Activated CD4-positive, alpha-beta T cell treated with anti-CD3 and anti-CD28 coated beads for 4 hours (primary cell): ENCODE results near the gene POMP.

ENCODE experiments used
- DNase-seq, 2 donors: peaks; one replicate each; pipeline ENCODE4 v3.0.0-alpha.2; 2020

Gene POMP

DNA sequence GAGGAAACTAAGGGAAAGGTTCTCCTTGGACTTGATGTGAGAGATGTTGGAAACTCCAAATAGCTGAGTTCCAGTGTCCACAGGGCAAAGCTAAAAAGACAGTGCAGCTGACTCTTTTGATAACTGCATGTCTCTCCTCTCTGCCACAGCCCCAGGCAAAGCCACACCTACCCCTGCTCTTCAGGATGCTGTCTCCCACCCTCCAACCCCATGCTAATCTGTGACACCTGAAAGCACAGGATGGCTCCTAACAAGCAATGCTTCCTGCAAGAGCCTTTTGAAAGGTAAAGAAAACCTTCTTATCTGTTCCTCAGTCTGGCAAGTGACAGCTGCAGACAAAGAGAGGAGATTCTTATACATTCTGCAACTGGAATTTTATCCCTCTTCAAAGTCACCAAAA, 45.4 kb downstream of the POMP start:
- no peak for DNase-seq

DNA sequence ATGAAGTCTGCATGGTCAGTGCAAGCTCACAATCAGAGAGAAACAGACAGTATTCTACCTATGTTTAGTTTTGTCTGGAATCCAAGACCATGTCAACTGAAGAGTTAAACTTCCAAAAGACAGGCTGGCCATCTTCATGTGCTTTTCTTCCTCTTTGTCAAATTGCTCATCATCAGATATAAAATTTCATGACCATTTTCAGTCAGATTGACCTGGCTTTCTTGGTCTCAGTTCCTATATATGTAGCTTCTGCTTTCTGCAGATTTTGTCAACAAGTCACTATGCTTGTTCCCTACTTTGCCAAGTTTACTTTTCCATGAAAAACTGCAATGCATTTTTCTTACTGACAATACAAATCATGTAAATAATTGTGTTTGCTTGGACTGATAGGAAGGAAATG, 46.0 kb downstream of the POMP start:
- DNase-seq: no peak

DNA sequence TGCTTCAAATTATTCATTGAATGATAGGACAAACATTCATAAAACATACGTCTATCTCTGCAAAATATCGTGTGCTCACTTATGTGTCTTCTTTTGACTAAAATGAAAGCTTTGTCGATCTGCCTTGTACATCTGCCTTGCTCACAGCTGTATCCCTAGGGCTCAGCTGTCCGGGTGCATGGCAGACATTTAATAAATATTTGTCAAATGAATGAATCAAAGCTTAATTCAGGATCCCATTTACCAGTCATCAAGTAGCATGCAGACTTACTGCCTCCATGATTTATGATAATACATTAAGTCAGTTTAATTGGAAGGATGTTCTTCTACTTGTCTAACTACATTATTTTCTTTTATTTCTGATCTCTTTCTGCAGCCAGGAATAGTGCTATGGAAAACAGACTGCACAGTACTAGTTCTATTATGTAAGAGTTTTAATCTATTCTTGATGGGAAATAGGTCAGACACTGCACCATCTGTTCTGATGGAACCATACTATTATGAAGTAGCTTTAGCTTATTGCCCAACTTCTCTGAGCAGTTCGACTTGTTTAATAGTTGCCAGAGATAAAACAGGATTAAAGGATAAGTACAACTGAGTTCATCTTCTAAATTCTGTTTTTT, 46.6 kb downstream of the POMP start:
- DNase-seq: no peak

DNA sequence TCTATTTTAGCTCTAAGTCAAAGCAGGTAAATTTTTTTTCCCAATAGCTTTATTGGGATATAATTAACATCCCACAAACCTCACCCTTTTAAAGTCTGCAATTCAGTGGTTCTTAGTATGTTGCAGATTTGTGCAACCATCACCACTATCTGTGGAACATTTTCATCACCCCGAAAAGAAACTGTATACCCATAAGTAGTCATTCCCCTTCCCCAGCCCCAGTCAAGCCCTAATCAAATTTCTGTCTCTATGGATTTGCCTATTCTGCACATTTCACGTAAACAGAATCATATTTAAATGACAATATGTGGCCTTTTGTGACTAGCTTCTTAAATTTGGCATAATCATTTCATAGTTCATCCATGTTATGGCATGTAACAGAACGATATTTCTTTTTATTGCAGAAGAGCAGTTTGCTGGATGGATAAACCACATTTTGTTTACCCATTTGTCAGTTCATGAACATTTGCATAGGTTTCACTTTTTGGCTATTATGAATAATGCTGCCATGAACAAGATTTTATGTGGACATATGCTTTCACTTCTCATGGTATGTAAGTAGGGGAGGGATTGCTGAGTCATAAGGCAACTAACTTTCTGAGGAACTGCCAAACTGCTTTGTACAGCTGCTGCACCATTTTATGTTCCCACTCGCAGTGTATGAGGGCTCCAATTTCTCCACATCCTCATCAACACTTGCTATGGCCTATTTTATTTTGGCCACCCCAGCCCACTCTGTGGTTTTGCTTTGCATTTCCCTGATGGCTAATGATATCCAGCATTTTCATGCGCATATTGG, 48.9 kb downstream of the POMP start:
- no peak for DNase-seq

DNA sequence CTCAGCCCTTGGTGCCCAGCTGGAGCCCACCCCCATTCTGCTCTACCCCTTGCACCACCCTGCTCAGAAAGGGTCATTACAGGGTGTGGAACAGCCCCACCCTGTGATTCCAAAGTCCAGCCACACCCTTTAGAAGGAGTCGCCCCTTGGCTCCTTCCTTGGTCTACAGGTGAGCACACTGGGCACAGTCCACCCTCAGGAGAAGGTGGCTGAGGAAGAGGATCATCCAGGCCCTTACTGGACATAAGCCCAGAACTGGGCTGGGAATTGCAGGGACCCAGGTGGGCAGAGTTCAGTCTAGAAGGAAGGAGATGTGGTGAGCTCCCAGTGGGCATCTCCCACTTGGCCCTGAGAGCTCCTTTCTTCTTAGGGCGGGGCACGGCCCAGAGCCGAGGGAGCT, 51.2 kb downstream of the POMP start:
- DNase-seq: no peak

DNA sequence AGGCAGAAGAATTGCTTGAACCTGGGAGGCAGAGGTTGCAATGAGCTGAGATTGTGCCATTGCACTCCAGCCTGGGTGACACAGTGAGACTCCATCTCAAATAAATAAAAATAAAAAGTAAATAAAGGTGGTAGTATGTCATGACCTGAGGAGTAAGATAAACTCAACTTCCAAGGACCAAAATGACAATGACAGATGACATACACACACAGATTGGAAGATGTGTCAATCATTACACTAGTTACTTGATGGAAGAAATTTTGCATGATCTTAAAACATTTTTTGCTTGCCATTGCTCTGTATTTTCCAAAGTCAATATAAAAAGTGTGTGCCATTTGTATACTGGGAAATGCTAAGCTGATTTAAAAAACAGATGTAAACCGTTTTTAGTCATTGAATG, 55.7 kb downstream of the POMP start:
- no peak for DNase-seq

DNA sequence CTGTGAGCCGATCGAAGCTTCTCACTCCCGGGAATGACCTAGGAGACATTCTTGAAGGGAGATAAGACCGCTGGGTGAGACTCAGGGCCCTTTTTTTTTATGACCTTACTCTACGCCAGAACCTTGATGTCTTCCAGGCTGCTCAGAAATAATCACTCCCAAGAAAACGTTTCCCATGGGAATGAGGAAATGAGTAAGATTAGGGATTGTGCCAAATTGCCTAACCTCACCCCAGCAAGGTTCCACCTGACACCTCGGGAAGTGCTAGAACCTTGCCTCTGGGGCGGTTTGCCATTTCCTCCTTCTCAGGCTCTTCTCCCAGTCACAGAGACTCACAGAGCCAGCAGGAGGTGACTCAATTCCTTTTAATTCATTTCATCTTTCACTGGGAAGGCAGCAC, 57.6 kb downstream of the POMP start:
- no peak for DNase-seq

DNA sequence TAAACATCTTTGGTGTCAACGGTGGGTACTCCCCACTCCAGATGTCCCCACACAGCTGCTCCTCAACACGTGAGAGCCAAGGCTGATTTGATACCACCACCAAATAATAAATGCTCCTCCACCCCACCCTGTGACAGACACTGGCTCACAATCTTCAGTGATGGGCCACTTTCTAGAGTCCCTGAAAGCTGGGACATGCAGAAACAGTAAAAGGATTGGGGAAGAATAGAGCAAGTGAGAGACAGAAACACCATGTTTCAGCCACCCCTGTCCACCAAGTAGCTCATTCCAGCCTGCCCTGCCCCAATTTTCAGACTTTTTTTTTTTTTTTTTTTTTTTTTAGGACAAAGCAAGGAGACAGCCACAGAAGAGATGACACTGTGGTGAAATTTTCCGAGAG, 58.2 kb downstream of the POMP start:
- DNase-seq: no peak

DNA sequence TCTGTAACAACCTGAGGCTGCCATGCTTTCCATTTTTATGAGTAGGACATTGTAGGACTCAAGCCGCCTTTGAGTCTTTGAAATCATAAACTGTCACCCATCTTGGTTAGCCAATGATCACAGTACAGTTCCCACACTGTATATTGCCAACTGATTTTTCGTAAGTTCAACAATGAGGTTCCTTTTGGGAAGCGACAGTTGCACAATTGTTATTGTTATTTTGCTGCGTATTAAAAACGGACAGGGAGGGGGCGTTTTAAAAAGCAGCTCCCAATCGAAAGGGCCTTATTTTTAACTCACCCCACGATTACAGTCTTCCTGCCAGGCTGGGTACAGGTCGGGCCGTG, 59.2 kb downstream of the POMP start:
- DNase-seq: no peak

DNA sequence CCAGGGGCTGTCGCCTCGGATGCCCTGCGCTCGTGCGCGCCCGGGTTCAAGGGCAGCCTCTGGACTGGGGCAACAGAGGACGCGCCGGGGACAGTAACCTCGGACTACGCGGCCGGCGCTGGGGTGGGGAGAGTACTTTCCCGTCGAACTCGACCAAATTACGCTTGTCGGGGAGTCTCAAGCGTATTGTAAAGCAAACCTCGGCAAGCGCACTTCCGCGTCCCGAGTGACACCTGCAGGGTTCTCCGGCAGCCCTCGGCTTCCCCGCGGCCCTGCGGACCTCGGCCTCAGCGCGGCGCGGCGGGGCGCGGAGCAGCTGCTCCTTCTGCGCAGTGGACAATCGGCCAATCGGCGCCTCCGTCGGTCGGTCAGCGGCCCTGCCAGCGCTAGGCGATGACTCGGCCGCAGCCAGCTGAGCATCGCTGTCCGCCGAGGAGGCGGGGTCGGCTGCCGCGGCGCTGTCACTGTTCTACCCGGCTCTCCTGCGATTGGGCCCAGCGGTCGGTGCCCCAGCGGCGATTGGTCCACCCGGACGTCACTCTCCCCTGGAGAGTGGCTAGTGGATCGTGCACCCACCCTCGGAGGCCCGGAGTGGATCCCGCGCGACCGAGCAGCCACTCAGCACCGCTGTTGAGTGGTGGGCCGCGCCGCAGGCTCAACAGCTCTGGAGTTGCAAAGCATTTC, 59.8 kb downstream of the POMP start, which contains the start of gene SLC46A3:
Gene SLC46A3, minus strand, starts transcription at position 428 of the 684 bp plus-strand sequence. CDS start 972 bp downstream, outside the sequence.
- peak; percentile 94 to 97 for DNase-seq

DNA sequence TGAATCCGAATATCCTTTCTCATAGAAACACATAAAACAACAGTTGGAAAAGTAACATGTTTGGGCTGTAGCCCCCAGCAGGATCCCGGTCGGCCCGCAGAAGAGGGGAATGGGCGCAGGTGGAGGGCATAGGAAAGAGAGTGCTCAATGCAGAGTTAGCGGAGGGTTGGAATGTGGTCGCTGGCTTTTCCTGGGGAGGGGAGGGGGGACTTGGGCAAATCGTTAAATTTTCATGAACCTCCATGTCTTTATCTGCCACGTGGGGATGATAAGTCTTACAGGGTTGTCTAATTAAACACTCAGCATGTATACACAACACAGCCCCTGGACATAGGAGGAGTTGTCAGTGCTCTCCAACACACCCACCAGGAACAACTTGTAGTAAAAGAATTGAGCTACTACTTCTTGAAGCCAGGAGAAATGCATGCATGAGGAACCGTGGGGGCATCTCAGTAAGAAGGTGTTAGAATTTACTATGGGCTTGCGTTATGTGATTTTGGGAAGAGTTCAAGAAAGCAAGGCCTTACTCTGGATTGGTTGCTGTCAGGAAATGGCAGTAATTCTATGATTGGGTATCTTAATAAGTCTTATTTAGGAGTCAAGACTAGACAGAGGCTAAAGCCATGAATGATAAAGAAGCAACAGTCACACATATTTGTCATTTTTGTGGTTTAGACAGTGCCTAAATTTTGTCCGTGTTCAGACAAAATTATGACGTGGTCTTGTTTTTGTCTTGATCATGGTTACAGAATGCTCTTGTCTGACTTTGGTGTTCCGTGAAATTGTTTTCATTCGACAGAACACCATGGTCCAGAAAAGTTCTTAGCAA, 60.5 kb downstream of the POMP start:
- no peak for DNase-seq

DNA sequence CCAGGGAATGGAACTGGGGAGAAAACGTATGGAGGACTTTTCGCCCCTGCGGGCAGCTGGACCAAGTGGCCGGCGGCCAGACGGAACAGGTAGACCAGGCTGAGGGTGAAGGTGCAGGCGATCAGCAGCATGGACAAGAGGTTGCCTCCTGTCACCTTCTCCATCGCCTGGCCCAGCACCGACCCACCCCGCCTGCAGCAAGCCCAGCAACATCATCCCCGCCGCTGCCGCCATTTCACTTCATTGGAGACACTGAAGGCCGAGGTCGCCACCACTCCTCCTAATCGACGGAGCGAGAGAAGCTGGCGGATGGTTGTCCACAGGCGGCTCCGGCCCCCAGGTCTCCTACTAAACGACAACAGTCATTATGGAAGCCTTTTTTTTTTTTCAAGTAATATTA, 64.9 kb downstream of the POMP start:
- DNase-seq: no peak

DNA sequence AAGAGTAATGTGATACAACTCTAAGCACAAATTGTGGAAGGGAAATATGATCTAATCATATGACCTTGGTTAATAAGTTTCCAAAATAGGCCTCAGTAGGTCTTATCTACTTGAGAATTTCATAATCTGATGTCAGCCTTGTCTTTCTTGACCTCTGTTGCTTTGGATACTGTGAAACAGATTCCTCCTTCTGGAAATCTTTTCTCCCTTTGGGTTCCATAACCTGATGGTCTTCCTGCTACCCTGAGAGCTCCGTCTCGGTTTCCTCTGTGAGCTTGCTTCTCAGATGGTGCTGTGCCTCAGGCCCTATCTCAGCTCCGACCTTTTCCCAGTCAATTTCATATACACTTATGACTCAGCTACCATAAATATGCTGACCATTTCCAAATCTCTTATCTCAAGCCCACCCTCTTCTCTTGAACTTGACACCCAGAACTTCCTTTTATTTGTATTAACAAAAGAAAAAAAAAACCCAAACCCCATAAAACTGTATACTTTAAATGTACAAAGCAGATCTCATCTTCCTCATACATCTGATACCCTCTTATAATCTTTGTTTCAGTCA, 66.2 kb downstream of the POMP start:
- no peak for DNase-seq
